HK-2 (cell line): ENCODE measurements around the gene SULT1A2.
"Not testable (repeated sequence)": the region's sequence is repeated elsewhere in the genome, so short reads cannot be mapped to it uniquely, and the experiment has no call there.

Source experiments
- DNase-seq: peaks from one replicate; pipeline ENCODE4 v3.0.0-alpha.2; 2018; ENCODE audit not compliant: unreplicated experiment

The SULT1A2 gene

GRCh38 chr16:28609631-28610594 is 13.1 kb upstream of the SULT1A2 start, which contains the start of gene SULT1A1:
Gene SULT1A1, minus strand, starts transcription at chr16:28610044. Its CDS starts 1,189 bp downstream, at chr16:28608855.
- DNase-seq, result peak; percentile 59

- not testable (repeated sequence) for DNase-seq
Observed at GRCh38 chr16:28608867-28609596, 12.2 kb upstream of the SULT1A2 start.

DNA sequence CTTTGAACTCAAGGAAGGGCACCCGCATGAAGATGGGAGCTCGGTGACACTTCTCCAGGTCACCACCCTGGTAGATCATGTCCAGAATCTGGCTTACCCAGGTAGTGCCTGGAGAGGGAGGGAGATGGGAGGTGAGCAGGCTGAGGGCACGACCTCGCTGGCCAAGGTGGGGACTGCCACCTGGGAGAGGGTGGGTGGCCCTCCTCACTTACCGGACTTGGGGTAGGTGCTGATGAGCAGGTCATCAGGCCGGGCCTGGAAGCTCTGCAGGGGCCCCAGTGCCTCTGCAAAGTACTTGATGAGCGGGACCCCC is 11.6 kb upstream of the SULT1A2 start:
- not testable (repeated sequence) for DNase-seq

- DNase-seq, result not testable (repeated sequence)
Observed at GRCh38 chr16:28607681-28608495, 11.0 kb upstream of the SULT1A2 start.

DNA sequence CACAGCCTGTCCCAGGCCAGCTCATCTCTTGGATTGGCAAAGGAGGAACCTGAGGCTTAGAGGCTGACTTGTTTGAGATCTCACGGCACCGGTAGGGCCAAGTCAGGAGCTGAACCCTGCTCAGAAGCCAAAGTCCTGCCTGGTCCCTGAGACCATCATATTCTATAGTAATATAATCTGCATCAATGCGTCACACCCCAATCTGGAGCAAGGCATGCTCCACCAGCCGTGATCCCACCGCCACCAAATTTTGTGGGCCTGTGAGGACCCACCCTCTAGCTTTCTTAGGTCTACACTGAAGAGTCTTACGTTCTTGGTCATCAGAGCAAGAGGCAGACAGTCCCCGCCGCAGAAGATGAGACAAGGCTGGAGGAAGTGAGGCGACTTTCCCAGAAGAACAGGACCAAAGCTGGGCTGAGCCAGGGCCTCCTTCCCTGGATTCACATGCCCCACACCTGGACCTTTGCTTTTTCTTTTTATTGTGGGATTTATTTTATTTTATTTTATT is 10.3 kb upstream of the SULT1A2 start:
- no peak for DNase-seq

DNA sequence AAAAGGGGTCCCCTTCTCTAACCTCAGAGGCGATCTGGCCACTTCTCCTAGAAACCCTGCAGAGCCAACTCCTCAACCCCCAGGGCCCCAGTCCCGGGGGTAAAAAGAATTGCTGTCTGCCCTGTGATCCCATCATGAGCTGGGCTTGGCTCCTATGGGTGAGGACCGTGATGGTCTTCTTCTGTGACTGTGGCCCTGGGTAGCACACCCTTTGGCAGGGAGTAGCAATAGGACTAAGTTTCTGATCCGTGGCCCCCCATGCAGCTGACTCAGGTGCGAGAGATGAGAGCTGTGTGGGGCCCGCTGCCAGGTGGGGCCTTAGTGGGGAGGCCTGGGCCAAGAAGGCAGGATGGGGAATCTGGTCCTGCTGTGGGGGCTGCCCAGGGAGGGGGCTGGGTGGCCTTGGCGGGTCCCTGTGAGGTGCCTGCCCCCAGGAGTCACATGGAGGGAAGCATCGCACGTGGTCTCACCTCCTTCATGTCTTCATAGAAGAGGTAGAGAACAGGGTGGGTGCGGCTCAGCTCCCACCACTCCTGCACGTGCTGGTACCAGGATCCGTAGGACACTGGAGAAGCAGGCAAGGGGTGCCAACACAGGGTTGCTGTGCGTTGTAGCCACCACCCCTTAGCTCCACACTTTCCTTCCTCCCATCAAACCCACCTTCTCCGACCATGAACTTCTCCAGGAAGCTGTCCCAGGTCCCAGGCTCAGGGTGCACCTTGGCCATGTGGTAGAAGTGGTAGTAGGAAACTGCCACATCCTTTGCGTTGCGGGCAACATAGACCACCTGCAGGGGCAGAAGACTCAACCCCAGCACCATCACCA is 9.7 kb upstream of the SULT1A2 start:
- no peak for DNase-seq

- no peak for DNase-seq
Observed at GRCh38 chr16:28604186-28604565, 7.3 kb upstream of the SULT1A2 start.

DNA sequence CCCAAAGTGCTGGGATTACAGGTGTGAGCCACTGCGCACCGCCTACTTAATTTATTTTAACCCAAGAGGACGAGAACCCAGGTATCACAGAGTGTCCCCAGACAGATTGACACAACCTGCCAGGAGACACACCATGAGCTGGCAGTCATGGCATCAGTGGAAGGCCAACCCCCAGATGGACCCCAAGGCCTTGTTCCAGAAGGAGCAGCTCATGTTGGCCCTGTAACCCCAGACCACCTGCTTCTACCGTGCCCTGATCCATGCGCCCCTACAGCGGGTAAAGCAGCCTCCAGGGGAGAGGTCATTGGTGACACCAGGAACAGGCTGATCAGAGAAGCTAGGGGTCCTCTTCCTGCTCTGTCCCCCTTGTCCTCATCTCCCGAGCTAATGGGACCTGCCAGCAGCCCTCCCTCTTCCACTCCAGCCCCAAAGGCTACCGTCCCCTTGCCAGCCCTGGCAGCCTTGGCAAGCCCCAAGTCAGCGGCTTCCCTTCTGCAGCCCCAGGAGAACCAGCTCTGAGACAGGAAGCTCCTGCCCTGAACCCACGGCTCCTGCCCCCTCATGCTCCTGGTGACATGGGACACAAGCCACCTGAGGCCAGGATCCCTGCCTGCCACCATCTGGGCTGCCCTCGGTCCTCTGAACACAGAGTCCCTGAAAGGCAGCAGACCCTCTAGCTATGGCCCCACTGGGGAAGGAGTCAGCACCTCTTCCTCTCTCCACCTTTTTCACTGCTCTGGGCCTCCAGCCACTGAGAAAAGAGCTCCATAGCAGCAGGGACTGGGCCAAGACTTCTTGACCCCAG is 6.7 kb upstream of the SULT1A2 start:
- DNase-seq, result no peak

DNA sequence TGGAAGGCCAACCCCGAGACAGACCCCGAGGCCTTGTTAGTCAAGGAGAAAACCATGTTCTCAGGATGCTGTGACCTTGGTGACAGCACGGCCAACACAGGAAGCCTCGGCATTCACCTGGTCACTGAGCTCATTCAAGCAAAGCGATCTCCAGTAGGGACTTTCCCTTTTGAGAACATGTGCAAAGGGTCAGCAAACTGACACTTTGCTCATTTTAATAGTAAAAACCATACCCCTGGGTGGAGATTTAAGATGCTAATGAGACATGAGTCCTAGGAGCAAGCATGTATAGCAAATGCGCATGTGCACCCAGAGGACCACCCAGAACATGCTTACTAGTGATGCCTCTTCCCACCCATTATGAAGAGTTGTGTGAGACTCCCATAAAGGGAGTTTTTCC is 5.7 kb upstream of the SULT1A2 start:
- no peak for DNase-seq

GRCh38 chr16:28602062-28602461 is 5.2 kb upstream of the SULT1A2 start:
- not testable (repeated sequence) for DNase-seq

GRCh38 chr16:28601589-28601988 is 4.7 kb upstream of the SULT1A2 start:
- not testable (repeated sequence) for DNase-seq

- not testable (repeated sequence) for DNase-seq
Observed at GRCh38 chr16:28600965-28601364, 4.1 kb upstream of the SULT1A2 start.

- DNase-seq, result not testable (repeated sequence)
Observed at GRCh38 chr16:28599377-28600285, 2.8 kb upstream of the SULT1A2 start.

DNA sequence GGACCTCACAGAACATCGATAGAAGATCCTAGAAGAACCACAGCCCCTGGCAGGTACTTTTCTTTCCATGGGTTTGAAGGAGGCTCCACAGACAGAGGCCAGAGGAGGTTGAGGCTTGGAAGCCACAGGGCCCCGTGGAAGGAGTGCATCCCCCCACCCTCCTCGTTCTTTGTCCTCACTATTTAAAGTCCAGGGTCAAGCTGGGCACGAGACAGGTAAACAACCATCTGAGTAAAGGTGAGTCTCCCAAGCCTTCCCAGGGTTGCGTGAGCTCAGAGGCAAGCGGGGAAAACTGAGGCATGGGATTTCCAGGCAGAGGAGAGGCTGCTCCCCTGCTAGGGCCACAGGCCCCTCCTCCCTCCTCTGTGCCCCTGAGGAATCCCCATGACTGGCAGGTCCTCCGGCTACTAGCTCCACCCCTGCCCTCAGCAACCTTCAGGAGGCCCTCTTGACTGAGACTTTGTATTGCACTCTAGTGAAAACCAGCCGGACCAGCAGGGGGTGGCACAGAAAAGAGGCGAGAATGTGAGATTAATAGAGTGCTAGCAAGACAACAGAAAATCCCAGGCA is 927 bp upstream of the SULT1A2 start:
- DNase-seq, result no peak

DNA sequence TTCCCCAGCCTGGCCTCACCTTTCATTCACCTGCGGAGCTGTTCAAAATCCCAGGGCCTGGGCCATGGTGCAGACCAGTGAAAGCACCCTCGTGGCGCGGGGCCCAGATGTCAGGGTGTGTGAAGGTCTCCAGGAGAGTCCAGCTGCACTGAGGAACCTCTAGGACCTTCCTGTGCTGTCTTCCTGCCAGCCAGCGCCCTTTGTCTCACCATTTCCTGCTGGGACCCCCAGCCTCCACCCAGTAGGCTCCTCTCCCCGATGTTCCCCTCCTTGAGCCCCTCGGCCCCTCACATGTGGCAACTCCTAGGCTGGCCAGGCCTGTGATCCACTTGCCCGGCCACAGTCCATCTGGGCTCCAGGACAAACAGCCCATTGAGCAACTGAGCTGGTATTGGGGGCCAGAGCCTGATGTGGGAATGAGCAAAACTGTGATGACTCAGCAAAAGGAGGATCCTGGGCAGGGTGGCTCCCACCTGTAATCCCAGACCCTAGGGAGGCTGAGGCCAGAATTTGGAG is 677 bp downstream of the SULT1A2 start:
- DNase-seq, result no peak

DNA sequence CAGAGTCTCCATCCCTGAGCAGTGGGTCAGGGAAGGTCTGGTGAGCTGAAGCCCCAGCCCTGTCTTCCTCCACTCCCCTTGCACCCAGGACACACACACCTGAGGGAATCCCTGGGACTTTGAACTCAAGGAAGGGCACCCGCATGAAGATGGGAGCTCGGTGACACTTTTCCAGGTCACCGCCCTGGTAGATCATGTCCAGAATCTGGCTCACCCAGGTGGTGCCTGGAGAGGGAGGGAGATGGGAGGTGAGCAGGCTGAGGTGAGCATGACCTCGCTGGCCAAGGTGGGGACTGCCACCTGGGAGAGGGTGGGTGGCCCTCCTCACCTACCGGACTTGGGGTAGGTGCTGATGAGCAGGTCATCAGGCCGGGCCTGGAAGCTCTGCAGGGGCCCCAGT is 1.4 kb downstream of the SULT1A2 start:
- DNase-seq, result not testable (repeated sequence)

DNA sequence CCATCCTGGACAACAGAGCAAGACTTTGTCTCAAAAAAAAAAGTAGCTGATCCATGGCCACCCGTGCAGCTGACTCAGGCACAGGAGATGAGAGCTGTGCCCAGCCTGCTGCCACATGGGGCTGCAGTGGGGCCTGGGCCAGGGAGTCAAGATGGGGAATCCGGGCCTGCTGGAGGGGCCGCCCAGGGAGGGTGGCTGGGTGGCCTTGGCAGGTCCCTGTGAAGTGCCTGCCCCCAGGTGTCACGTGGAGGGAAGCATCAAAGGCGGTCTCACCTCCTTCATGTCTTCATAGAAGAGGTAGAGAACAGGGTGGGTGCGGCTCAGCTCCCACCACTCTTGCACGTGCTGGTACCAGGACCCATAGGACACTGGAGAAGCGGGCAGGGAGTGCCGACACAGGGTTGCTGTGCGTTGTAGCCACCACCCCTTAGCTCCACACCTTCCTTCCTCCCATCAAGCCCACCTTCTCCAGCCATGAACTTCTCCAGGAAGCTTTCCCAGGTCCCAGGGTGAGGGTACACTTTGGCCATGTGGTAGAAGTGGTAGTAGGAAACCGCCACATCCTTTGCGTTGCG is 3.8 kb downstream of the SULT1A2 start:
- DNase-seq, result no peak

GRCh38 chr16:28592511-28592910 is 4.3 kb downstream of the SULT1A2 start:
- DNase-seq, result no peak
